CD14-positive monocyte (primary cell): ENCODE data around the gene S100A10. TPM values are rescaled to one million over a fixed set of nuclear protein-coding genes. Genes with fewer than 3 reads are reported as not detected.

Experiments used
- DNase-seq, 3 donors: peaks; one replicate each; pipeline ENCODE4 v3.0.0-alpha.2; 2011 to 2022
- H2AFZ ChIP-seq: 2 replicates; pipeline ENCODE4 v1.6.0; 2012; ENCODE audit warnings: mild to moderate bottlenecking, low read depth, low read length, inconsistent platforms; ENCODE audit not compliant: insufficient read depth, poor library complexity, severe bottlenecking
- H3K27ac ChIP-seq, 2 donors: 1 replicate in 1 of 2; 2 replicates in 1 of 2; pipeline ENCODE4 v1.5.1; 2012 to 2013; ENCODE audit warnings: low read length in 2 of 2, control low read depth in 1 of 2, inconsistent platforms in 1 of 2, low read depth in 1 of 2, mild to moderate bottlenecking in 1 of 2
- H3K27me3 ChIP-seq, 2 donors: one replicate each; pipeline versions ENCODE4 v1.6.0 to v1.6.1; 2011 to 2013; ENCODE audit warnings: low read length in 2 of 2; ENCODE audit not compliant: control insufficient read depth in 2 of 2, insufficient read depth in 2 of 2
- H3K36me3 ChIP-seq, 2 donors: replicated peaks in 1 of 2; 1 replicate in 1 of 2; 2 replicates in 1 of 2; pipeline versions ENCODE4 v1.5.1 to v1.6.1; 2012 to 2013; ENCODE audit warnings: low read length in 2 of 2, control low read depth in 1 of 2, inconsistent platforms in 1 of 2, mild to moderate bottlenecking in 1 of 2; ENCODE audit not compliant: insufficient read depth in 2 of 2, control insufficient read depth in 1 of 2
- H3K4me1 ChIP-seq, 2 donors: 1 replicate in 1 of 2; 2 replicates in 1 of 2; pipeline versions ENCODE4 v1.5.1 to v1.6.1; 2012 to 2013; ENCODE audit warnings: low read length in 2 of 2, control low read depth in 1 of 2, inconsistent platforms in 1 of 2, mild to moderate bottlenecking in 1 of 2, moderate library complexity in 1 of 2; ENCODE audit not compliant: insufficient read depth in 2 of 2, control insufficient read depth in 1 of 2
- H3K4me2 ChIP-seq: replicated peaks from 2 replicates; pipeline ENCODE3; 2012; ENCODE audit warnings: low read length, moderate library complexity, mild to moderate bottlenecking; ENCODE audit not compliant: poor library complexity, severe bottlenecking; ENCODE audit errors: extremely low read depth
- H3K4me3 ChIP-seq, 3 experiments: fragments of 200-600 bp in 1 of 3; sonication (generic) in 1 of 3; replicated peaks in 1 of 3; 1 replicate in 2 of 3; 2 replicates in 1 of 3; pipeline ENCODE4 v1.5.1; 2011 to 2013; ENCODE audit warnings: low read length in 3 of 3, mild to moderate bottlenecking in 3 of 3, control low read depth in 2 of 3, low read depth in 2 of 3, inconsistent platforms in 1 of 3, moderate library complexity in 1 of 3
- H3K79me2 ChIP-seq: 2 replicates; pipeline ENCODE4 v1.6.0; 2012; ENCODE audit warnings: mild to moderate bottlenecking, control low read depth, inconsistent platforms, low read length, moderate library complexity; ENCODE audit not compliant: insufficient read depth
- H3K9ac ChIP-seq: 2 replicates; pipeline ENCODE4 v1.6.0; 2017; ENCODE audit warnings: low read length, mild to moderate bottlenecking; ENCODE audit not compliant: insufficient read depth, poor library complexity, severe bottlenecking
- H3K9me3 ChIP-seq, 2 donors: replicated peaks in 1 of 2; 1 replicate in 1 of 2; 2 replicates in 1 of 2; pipeline versions ENCODE4 v1.5.1 to v1.6.1; 2012 to 2013; ENCODE audit warnings: low read length in 2 of 2, control low read depth in 1 of 2; ENCODE audit not compliant: control insufficient read depth in 1 of 2, insufficient read depth in 1 of 2
- H4K20me1 ChIP-seq: 2 replicates; pipeline ENCODE4 v1.6.0; 2012; ENCODE audit warnings: mild to moderate bottlenecking, low read length, control low read depth, moderate library complexity; ENCODE audit not compliant: insufficient read depth
- H3K27ac Mint-ChIP-seq, 7 donors: one replicate each; pipeline ENCODE4 v1.8.0; 2020; ENCODE audit warnings: mild to moderate bottlenecking in 7 of 7, mixed read lengths in 7 of 7, moderate library complexity in 6 of 7, inconsistent platforms in 2 of 7
- H3K27me3 Mint-ChIP-seq, 3 donors: one replicate each; pipeline ENCODE4 v1.8.0; 2021 to 2022; ENCODE audit warnings: low read depth in 3 of 3, mild to moderate bottlenecking in 3 of 3, mixed read lengths in 3 of 3, moderate library complexity in 3 of 3, inconsistent platforms in 1 of 3
- H3K36me3 Mint-ChIP-seq, 2 donors: one replicate each; pipeline ENCODE4 v1.8.0; 2020; ENCODE audit warnings: mixed read lengths in 2 of 2, inconsistent platforms in 1 of 2, mild to moderate bottlenecking in 1 of 2
- H3K4me1 Mint-ChIP-seq: one replicate; pipeline ENCODE4 v1.8.0; 2020; ENCODE audit warnings: mild to moderate bottlenecking, mixed read lengths
- H3K4me3 Mint-ChIP-seq, 2 donors: one replicate each; pipeline ENCODE4 v1.8.0; 2020; ENCODE audit warnings: mild to moderate bottlenecking in 2 of 2, mixed read lengths in 2 of 2, moderate library complexity in 1 of 2
- H3K9me3 Mint-ChIP-seq, 7 donors: one replicate each; pipeline ENCODE4 v1.8.0; 2020 to 2022; ENCODE audit warnings: mixed read lengths in 7 of 7, mild to moderate bottlenecking in 6 of 7, moderate library complexity in 6 of 7, inconsistent platforms in 2 of 7
- WGBS: methylation state at CpG from one replicate; pipeline ENCODE4 v1.1.5; 2013; ENCODE audit warnings: missing lambda C conversion rate; ENCODE audit not compliant: insufficient coverage; 5-methylcytosine and 5-hydroxymethylcytosine counted together
- intact Hi-C, 2 donors: fragments of 100-400 bp; cut with micrococcal nuclease; formaldehyde crosslinking; loops; one replicate each; pipeline versions ENCODE4 v1.15.0 to v1.15.1; 2023
- polyA plus RNA-seq, 3 donors: library from polyadenylated mRNA; depleted of rRNA in 1 of 3; unstranded in 2 of 3; stranded (reverse) in 1 of 3; fragments of 300-500 nt in 2 of 3; fragments of >200 nt in 1 of 3; fragmentation: Illumina TruSeq in 2 of 3; gene quantifications; 1 replicate in 2 of 3; 2 replicates in 1 of 3; pipeline ENCODE4 v1.2.3, GENCODE V29; 2012 to 2021
- TF ChIP-seq, protein P1 (sequence below): fragments of 200-600 bp; IDR thresholded peaks from one replicate; pipeline ENCODE4 v1.8.0; 2022; ENCODE audit warnings: antibody characterized with exemption, mild to moderate bottlenecking

Gene S100A10
- polyA plus RNA-seq, 3 donors = 422 to 2,138 (median 2,129) TPM

DNA sequence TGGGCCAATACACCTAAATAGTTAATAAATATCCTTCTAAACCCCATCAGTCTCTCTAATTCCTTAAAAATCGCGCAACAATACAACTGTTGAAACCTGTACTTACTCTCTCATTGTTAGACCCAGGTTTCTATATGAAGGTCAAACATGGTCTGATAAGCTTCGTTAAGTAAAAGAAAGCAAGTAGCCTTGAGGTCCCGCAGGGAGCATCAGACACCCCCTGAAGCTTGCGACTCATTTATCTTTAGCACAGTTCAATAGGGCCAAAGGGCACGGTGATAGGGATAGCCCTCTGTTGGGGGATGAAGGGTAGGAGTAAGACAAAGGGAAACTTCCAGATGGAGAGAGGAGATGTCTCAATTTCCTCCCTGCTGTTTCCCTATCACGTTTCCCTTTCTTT is 57.0 kb downstream of the S100A10 start:
- Mint-ChIP-seq H3K27me3 (peaks cover 0 to 12% (median 0%) of the 10 kb centered on the region in 3 donors), H3K4me3 (no peak overlapping the region), H3K9me3 (no peaks in the 10 kb centered on the region), H3K27ac (peak overlapping the region in 2 of 7 donors; percentile 82 to 89), H3K4me1 (peaks cover 32% of the 10 kb centered on the region), H3K36me3 (peaks cover 0 to 2% of the 10 kb centered on the region in 2 donors)
- Histone ChIP-seq H2AFZ (no peak overlapping the region), H3K79me2 (no peaks in the 10 kb centered on the region), H3K4me2 (no peak overlapping the region), H3K36me3 (no peaks in the 10 kb centered on the region), H4K20me1 (no peaks in the 10 kb centered on the region), H3K9me3 (no peaks in the 10 kb centered on the region), H3K27me3 (no peaks in the 10 kb centered on the region), H3K4me1 (peaks cover 20 to 27% of the 10 kb centered on the region in 2 donors), H3K27ac (no peak overlapping the region), H3K4me3 (no peak overlapping the region), H3K9ac (no peak overlapping the region)
- peak in 1 of 3 donors; percentile 29 for DNase-seq
- 85% methylated on average over 6 of the region's 7 CpGs for WGBS
- intact Hi-C loops = no loop called here
- TF ChIP-seq, protein P1, sequence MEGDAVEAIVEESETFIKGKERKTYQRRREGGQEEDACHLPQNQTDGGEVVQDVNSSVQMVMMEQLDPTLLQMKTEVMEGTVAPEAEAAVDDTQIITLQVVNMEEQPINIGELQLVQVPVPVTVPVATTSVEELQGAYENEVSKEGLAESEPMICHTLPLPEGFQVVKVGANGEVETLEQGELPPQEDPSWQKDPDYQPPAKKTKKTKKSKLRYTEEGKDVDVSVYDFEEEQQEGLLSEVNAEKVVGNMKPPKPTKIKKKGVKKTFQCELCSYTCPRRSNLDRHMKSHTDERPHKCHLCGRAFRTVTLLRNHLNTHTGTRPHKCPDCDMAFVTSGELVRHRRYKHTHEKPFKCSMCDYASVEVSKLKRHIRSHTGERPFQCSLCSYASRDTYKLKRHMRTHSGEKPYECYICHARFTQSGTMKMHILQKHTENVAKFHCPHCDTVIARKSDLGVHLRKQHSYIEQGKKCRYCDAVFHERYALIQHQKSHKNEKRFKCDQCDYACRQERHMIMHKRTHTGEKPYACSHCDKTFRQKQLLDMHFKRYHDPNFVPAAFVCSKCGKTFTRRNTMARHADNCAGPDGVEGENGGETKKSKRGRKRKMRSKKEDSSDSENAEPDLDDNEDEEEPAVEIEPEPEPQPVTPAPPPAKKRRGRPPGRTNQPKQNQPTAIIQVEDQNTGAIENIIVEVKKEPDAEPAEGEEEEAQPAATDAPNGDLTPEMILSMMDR = no peak

DNA sequence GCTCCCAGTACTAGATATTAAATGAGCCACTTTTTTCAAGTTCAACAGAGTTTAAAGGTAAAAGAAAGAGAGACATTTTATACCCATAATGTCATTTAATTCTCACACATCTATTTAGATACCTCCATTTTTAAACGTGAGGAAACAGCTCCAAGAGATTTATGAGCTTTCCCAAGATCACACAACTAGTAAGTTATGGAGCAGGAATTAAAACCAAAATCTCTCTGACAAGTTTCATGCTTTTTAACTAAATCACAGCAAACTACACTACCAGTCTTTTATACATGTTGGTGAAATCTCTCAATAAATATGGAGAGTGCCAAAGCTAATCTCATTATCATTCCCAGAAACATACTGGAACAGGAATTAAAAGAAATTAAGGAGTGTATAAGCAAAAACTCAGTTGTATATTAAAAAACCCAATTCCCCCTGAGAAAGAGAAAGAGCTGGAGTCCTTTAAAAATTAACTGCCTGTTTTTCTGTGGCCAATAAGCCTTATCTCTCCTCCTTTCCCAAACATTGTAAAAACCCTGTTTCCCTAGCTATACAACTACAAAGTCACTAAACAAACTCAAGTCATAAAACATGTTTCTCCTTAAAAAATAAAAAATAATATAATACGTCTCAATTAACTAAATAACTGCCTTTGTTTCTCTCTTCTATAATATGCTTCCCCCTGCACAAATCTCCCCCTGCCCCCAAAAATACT is 57.6 kb downstream of the S100A10 start:
- Histone ChIP-seq H3K27me3 (no peaks in the 10 kb centered on the region), H4K20me1 (no peaks in the 10 kb centered on the region), H3K4me2 (no peak overlapping the region), H3K9ac (no peak overlapping the region), H3K79me2 (no peaks in the 10 kb centered on the region), H3K4me1 (peaks cover 15 to 25% of the 10 kb centered on the region in 2 donors), H3K27ac (no peak overlapping the region), H3K9me3 (no peaks in the 10 kb centered on the region), H2AFZ (no peak overlapping the region), H3K36me3 (no peaks in the 10 kb centered on the region), H3K4me3 (no peak overlapping the region)
- peaks cover 0 to 2% of the 10 kb centered on the region in 2 donors for H3K36me3 Mint-ChIP-seq
- DNase-seq = no peak
- peaks cover 28% of the 10 kb centered on the region for H3K4me1 Mint-ChIP-seq
- H3K27me3 Mint-ChIP-seq = peaks cover 0 to 10% (median 0%) of the 10 kb centered on the region in 3 donors
- TF ChIP-seq, protein P1 = no peak
- no peak overlapping the region for H3K27ac Mint-ChIP-seq
- 100% methylated on average over 1 of the region's 2 CpGs for WGBS
- intact Hi-C loops = loop anchor here in 1 of 2 donors (2.0 kb wide), 1 partner anchor 59 kb away; no protein-coding TSS in a partner anchor
- no peak overlapping the region for H3K4me3 Mint-ChIP-seq
- H3K9me3 Mint-ChIP-seq = no peaks in the 10 kb centered on the region
